GM12892 (cell line): Measurements from ENCODE around the gene LMO4.

ENCODE experiments used
- POLR2A ChIP-seq: IDR thresholded peaks from 2 replicates; pipeline ENCODE4 v1.6.1; 2011; ENCODE audit warnings: low read depth, low read length, control low read depth
- TAF1 ChIP-seq: IDR thresholded peaks from 2 replicates; pipeline ENCODE4 v1.6.1; 2011; ENCODE audit warnings: low read depth, mild to moderate bottlenecking, control low read depth, low read length, borderline replicate concordance

- TF ChIP-seq POLR2A: no peak
- no peak for TF ChIP-seq TAF1
Observed at GRCh38 chr1:87279966-87280535, 48.6 kb upstream of the LMO4 start.
